Testis (tissue), 2 donors: Measurements from ENCODE around the gene TP73.

Experiments
- POLR2A ChIP-seq: fragments of 450-650 bp; IDR thresholded peaks from one replicate; pipeline ENCODE4 v1.6.1; 2017; ENCODE audit warnings: antibody characterized with exemption, mild to moderate bottlenecking, moderate library complexity
- TF ChIP-seq, protein P1 (sequence below), 3 experiments: fragments of 450-650 bp in 2 of 3; fragments of 200-600 bp in 1 of 3; sonication (generic) in 1 of 3; IDR thresholded peaks; one replicate each; pipeline ENCODE4 v1.5.1; 2016 to 2019; ENCODE audit warnings: antibody characterized with exemption in 3 of 3, mild to moderate bottlenecking in 2 of 3, moderate library complexity in 1 of 3

DNA sequence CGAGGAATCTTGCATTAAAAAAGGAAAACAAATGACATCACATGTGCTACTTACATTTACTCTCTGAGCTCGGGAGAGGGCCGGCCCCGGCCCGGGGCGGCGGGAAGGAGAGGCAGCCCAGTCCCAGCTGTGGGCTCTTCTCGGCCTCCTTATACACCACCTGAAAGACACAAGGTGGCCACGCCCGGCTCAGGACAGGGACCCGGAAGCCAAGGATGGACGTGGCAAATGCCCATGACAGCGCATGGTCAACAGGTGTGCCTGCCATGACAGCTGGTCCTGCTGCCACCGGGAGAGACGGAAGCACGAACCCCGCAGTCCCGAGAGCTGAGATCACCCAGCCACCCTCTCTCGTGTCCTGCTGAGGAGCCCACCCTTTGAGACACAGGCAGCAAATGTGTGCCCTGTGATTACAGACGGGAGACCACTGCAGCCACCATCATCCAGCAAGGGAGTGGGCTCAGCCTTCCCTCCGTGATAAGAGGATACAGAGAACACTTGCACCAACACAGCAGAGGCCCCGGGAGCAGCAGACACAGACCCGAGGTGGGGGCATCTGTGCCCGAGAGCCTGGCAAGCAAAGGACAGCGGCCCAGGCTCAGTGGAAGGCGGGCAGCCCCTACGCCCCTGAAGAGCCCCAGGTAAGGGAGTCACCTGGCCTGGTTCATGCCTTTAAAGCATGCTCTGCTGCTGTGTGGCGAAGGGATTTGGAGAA is 18.8 kb upstream of the TP73 start:
- TF ChIP-seq, protein P1, sequence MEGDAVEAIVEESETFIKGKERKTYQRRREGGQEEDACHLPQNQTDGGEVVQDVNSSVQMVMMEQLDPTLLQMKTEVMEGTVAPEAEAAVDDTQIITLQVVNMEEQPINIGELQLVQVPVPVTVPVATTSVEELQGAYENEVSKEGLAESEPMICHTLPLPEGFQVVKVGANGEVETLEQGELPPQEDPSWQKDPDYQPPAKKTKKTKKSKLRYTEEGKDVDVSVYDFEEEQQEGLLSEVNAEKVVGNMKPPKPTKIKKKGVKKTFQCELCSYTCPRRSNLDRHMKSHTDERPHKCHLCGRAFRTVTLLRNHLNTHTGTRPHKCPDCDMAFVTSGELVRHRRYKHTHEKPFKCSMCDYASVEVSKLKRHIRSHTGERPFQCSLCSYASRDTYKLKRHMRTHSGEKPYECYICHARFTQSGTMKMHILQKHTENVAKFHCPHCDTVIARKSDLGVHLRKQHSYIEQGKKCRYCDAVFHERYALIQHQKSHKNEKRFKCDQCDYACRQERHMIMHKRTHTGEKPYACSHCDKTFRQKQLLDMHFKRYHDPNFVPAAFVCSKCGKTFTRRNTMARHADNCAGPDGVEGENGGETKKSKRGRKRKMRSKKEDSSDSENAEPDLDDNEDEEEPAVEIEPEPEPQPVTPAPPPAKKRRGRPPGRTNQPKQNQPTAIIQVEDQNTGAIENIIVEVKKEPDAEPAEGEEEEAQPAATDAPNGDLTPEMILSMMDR (IDR thresholded peaks at IDR 0.05), result no peak
- TF ChIP-seq POLR2A, result no peak
